RKO (cell line): ENCODE data around the gene POMGNT1.

ENCODE experiments used
- DNase-seq: peaks from one replicate; pipeline ENCODE4 v3.0.0-alpha.2; 2016; ENCODE audit warnings: low spot score

POMGNT1 gene

DNA sequence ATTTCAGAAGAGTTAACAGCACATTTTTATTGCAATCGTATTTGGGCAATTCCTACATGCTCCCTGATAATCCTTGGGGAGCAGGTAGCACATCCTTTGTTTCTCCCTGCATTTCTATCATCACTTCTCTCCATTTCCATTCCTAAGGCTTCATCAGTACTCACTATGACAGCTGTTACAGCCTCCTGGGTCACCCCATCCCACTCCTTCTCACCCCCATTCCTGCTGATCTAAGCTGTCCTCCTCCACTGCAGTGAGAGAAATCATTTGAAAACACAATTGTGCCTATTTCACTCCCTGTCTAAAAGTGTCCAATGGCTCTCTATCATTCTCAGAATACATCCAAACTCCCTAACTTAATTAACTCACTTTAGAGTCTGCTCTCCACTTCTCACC, 40.3 kb downstream of the POMGNT1 start:
- DNase-seq: no peak

GRCh38 chr1:46153732-46154131, 44.5 kb downstream of the POMGNT1 start:
- DNase-seq: no peak

- no peak for DNase-seq
These were observed 45.0 kb downstream of the POMGNT1 start for GRCh38 chr1:46153228-46153627.

- no peak for DNase-seq
These were observed 46.2 kb downstream of the POMGNT1 start for GRCh38 chr1:46152016-46152415.

DNA sequence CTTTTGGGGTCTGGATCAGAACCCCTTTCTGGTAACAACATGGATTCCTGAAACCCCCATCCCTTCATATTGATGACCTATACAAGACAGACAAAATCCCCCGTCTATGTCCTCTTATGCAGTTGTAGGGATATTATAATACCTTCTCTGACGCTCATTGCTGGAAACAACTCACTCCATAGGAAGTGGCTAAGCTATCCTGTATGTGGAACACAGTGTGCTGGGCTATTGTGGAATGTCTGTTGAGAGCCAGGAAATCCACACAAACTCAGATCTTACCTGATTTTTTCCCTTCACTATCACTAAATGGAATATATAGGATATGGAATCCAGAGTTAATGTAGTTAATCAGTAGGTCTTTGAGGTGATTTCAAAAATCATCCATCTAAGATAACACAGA, 48.1 kb downstream of the POMGNT1 start:
- no peak for DNase-seq

DNA sequence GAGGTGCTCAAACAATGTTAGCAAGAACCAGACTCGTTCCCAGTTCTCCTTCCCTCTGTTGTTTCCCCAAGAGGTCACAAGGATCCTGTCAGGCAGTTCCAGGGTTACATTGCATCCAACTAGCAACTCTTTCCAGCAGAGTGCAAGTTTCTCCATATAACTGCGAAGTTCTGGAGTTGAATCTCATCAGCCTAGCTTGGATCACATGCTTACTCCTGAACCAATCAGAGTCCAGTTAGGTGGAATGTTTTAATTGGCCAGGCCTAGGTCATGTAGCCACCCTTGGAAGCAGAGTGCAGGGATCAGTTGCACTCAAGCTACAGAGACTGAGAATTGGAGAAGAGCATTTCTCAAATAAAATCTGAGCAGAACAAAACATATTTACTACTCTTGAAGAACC, 49.9 kb downstream of the POMGNT1 start:
- DNase-seq: no peak
